ENCODE measurements around the gene HYCC2. TPM values are rescaled to one million over a fixed set of nuclear protein-coding genes. Genes with fewer than 3 reads are reported as not detected.
"Not testable (repeated sequence)": the region's sequence is repeated elsewhere in the genome, so short reads cannot be mapped to it uniquely, and the experiment has no call there.

The HYCC2 gene
- total and polyA plus RNA-seq, 2 donors = 3.5 to 42.8 TPM

GRCh38 chr2:201057715-201058248 is 13.7 kb downstream of the HYCC2 start:
- Histone ChIP-seq H3K27ac (ENCODE audit: low read depth) (no peak overlapping the region), H3K4me1 (ENCODE audit: insufficient read depth) (no peaks in the 10 kb centered on the region), H3K4me3 (ENCODE audit: low read depth, low read length) (no peak overlapping the region), H3K36me3 (ENCODE audit: insufficient read depth) (peaks cover 2% of the 10 kb centered on the region)
- WGBS = 76% methylated on average over 4 of the region's 4 CpGs
- no peak for DNase-seq (ENCODE audit: extremely low spot score)

GRCh38 chr2:201057087-201057521 is 14.4 kb downstream of the HYCC2 start:
- H3K27ac ChIP-seq (ENCODE audit: low read depth) = no peak overlapping the region
- DNase-seq (ENCODE audit: extremely low spot score) = peak; percentile 35
- no peaks in the 10 kb centered on the region for H3K4me1 ChIP-seq (ENCODE audit: insufficient read depth)
- H3K4me3 ChIP-seq (ENCODE audit: low read depth, low read length) = no peak overlapping the region
- WGBS = 19% methylated on average over 2 of the region's 2 CpGs
- peaks cover 2% of the 10 kb centered on the region for H3K36me3 ChIP-seq (ENCODE audit: insufficient read depth)

GRCh38 chr2:201049455-201049854 is 22.0 kb downstream of the HYCC2 start:
- H3K36me3 ChIP-seq (ENCODE audit: insufficient read depth) = no peaks in the 10 kb centered on the region
- H3K4me3 ChIP-seq (ENCODE audit: low read depth, low read length) = no peak overlapping the region
- H3K27ac ChIP-seq (ENCODE audit: low read depth) = no peak overlapping the region
- no peak for DNase-seq (ENCODE audit: extremely low spot score)
- no peaks in the 10 kb centered on the region for H3K4me1 ChIP-seq (ENCODE audit: insufficient read depth)
- 98% methylated on average over 11 of the region's 11 CpGs for WGBS

GRCh38 chr2:201046881-201047280 is 24.6 kb downstream of the HYCC2 start:
- Histone ChIP-seq H3K36me3 (ENCODE audit: insufficient read depth) (no peaks in the 10 kb centered on the region), H3K27ac (ENCODE audit: low read depth) (no peak overlapping the region), H3K4me1 (ENCODE audit: insufficient read depth) (no peaks in the 10 kb centered on the region), H3K4me3 (ENCODE audit: low read depth, low read length) (no peak overlapping the region)
- WGBS = 97% methylated on average over 2 of the region's 2 CpGs
- DNase-seq (ENCODE audit: extremely low spot score) = no peak

GRCh38 chr2:201043050-201043449 is 28.4 kb downstream of the HYCC2 start:
- H3K4me1 ChIP-seq (ENCODE audit: insufficient read depth); H3K36me3 ChIP-seq (ENCODE audit: insufficient read depth); DNase-seq (ENCODE audit: extremely low spot score); H3K27ac ChIP-seq (ENCODE audit: low read depth); H3K4me3 ChIP-seq (ENCODE audit: low read depth, low read length): not testable (repeated sequence)
- 96% methylated on average over 5 of the region's 5 CpGs for WGBS

GRCh38 chr2:201042451-201042850 is 29.0 kb downstream of the HYCC2 start:
- DNase-seq (ENCODE audit: extremely low spot score); H3K36me3 ChIP-seq (ENCODE audit: insufficient read depth); H3K4me1 ChIP-seq (ENCODE audit: insufficient read depth); H3K4me3 ChIP-seq (ENCODE audit: low read depth, low read length); H3K27ac ChIP-seq (ENCODE audit: low read depth): not testable (repeated sequence)
- 97% methylated on average over 36 of the region's 36 CpGs for WGBS

- no peak overlapping the region for H3K27ac ChIP-seq (ENCODE audit: low read depth)
- H3K4me3 ChIP-seq (ENCODE audit: low read depth, low read length) = no peak overlapping the region
- no peak for DNase-seq (ENCODE audit: extremely low spot score)
- H3K36me3 ChIP-seq (ENCODE audit: insufficient read depth) = no peaks in the 10 kb centered on the region
- 79% methylated on average over 4 of the region's 4 CpGs for WGBS
- no peaks in the 10 kb centered on the region for H3K4me1 ChIP-seq (ENCODE audit: insufficient read depth)
Measured at GRCh38 chr2:201040867-201041628, 30.4 kb downstream of the HYCC2 start.

- no peak for DNase-seq (ENCODE audit: extremely low spot score)
- Histone ChIP-seq H3K4me3 (ENCODE audit: low read depth, low read length) (no peak overlapping the region), H3K27ac (ENCODE audit: low read depth) (no peak overlapping the region), H3K36me3 (ENCODE audit: insufficient read depth) (no peaks in the 10 kb centered on the region), H3K4me1 (ENCODE audit: insufficient read depth) (no peaks in the 10 kb centered on the region)
- WGBS = 90% methylated on average over 2 of the region's 2 CpGs
Measured at GRCh38 chr2:201038855-201039254, 32.6 kb downstream of the HYCC2 start.

GRCh38 chr2:201038361-201038760 is 33.1 kb downstream of the HYCC2 start:
- H3K36me3 ChIP-seq (ENCODE audit: insufficient read depth); H3K4me3 ChIP-seq (ENCODE audit: low read depth, low read length); H3K4me1 ChIP-seq (ENCODE audit: insufficient read depth); H3K27ac ChIP-seq (ENCODE audit: low read depth); DNase-seq (ENCODE audit: extremely low spot score): not testable (repeated sequence)
- WGBS = 96% methylated on average over 4 of the region's 4 CpGs

- not testable (repeated sequence) for H3K4me3 ChIP-seq (ENCODE audit: low read depth, low read length); H3K4me1 ChIP-seq (ENCODE audit: insufficient read depth); H3K27ac ChIP-seq (ENCODE audit: low read depth); H3K36me3 ChIP-seq (ENCODE audit: insufficient read depth); DNase-seq (ENCODE audit: extremely low spot score)
- 100% methylated on average over 1 of the region's 2 CpGs for WGBS
Measured at GRCh38 chr2:201034355-201034754, 37.1 kb downstream of the HYCC2 start.

GRCh38 chr2:201024518-201024917 is 47.0 kb downstream of the HYCC2 start:
- no peaks in the 10 kb centered on the region for H3K36me3 ChIP-seq (ENCODE audit: insufficient read depth)
- H3K4me1 ChIP-seq (ENCODE audit: insufficient read depth) = no peaks in the 10 kb centered on the region
- no peak overlapping the region for H3K27ac ChIP-seq (ENCODE audit: low read depth)
- DNase-seq (ENCODE audit: extremely low spot score) = no peak
- H3K4me3 ChIP-seq (ENCODE audit: low read depth, low read length) = no peak overlapping the region

GRCh38 chr2:201021914-201022313 is 49.6 kb downstream of the HYCC2 start:
- no peak for DNase-seq (ENCODE audit: extremely low spot score)
- Histone ChIP-seq H3K4me3 (ENCODE audit: low read depth, low read length) (no peak overlapping the region), H3K36me3 (ENCODE audit: insufficient read depth) (no peaks in the 10 kb centered on the region), H3K27ac (ENCODE audit: low read depth) (no peak overlapping the region), H3K4me1 (ENCODE audit: insufficient read depth) (no peaks in the 10 kb centered on the region)
